ENCODE measurements around the gene MFAP5. TPM values are rescaled to one million over a fixed set of nuclear protein-coding genes. Genes with fewer than 3 reads are reported as not detected.

MFAP5 gene
- polyA plus RNA-seq (not detected in 2 replicates), polyA minus RNA-seq (not detected in 2 replicates)

- H3K9me3 ChIP-seq (ENCODE audit: low read length): no peaks in the 10 kb centered on the region
- H3K9me2 ChIP-seq (ENCODE audit: insufficient read depth, low read length): no peaks in the 10 kb centered on the region
- H3K36me3 ChIP-seq (ENCODE audit: insufficient read depth, low read length): no peaks in the 10 kb centered on the region
- H3K27me3 ChIP-seq (ENCODE audit: insufficient read depth, low read depth, low read length): no peaks in the 10 kb centered on the region
- no peak within 1 kb of the TSS for H3K27ac ChIP-seq (ENCODE audit: low read length)
- no peaks in the 10 kb centered on the region for H4K20me1 ChIP-seq (ENCODE audit: insufficient read depth)
- no peak within 1 kb of the TSS for H2AFZ ChIP-seq (ENCODE audit: low read depth, low read length)
- no peak within 1 kb of the TSS for H3K9ac ChIP-seq (ENCODE audit: low read length)
- H3F3A ChIP-seq (ENCODE audit: insufficient read depth, low read length, poor library complexity, severe bottlenecking): no peaks in the 10 kb centered on the region
- no peak within 1 kb of the TSS for H3K4me2 ChIP-seq (ENCODE audit: low read length)
- H3K79me2 ChIP-seq (replicated peaks; ENCODE audit: insufficient read depth, low read length): no peaks in the 10 kb centered on the region
- no peak for TF ChIP-seq EZH2 (IDR thresholded peaks at IDR 0.05; ENCODE audit: borderline replicate concordance, insufficient read depth, low read length, poor library complexity, severe bottlenecking)
- TF ChIP-seq EP300 (conservative IDR thresholded peaks at IDR 0.05; ENCODE audit: poor library complexity, severe bottlenecking): no peak
- TF ChIP-seq REST (IDR thresholded peaks at IDR 0.05; ENCODE audit: borderline replicate concordance): no peak
- no peak for TF ChIP-seq CTCF (IDR thresholded peaks at IDR 0.05; ENCODE audit: poor library complexity, severe bottlenecking)
- no peak for TF ChIP-seq SMC3 (conservative IDR thresholded peaks at IDR 0.05; ENCODE audit: poor library complexity)
- TF ChIP-seq POLR2AphosphoS5 (IDR thresholded peaks at IDR 0.05): no peak
- no peak for TF ChIP-seq MXI1 (conservative IDR thresholded peaks at IDR 0.05; ENCODE audit: poor library complexity, severe bottlenecking)
- no peak for TF ChIP-seq TAF1 (IDR thresholded peaks at IDR 0.05; ENCODE audit: low read depth)
- H3K4me3 ChIP-seq (ENCODE audit: low read length): no peak within 1 kb of the TSS
Observed at GRCh38 chr12:8662593-8662992, at the start of gene MFAP5. MFAP5 (minus strand) TSS chr12:8662826; CDS start chr12:8662104, 722 bp downstream.

- Histone ChIP-seq H3K4me3 (ENCODE audit: low read length) (no peak overlapping the region), H3K4me2 (ENCODE audit: low read length) (no peak overlapping the region), H3K9me2 (ENCODE audit: insufficient read depth, low read length) (no peaks in the 10 kb centered on the region), H3K27ac (ENCODE audit: low read length) (no peak overlapping the region), H2AFZ (ENCODE audit: low read depth, low read length) (no peak overlapping the region), H3K79me2 (replicated peaks; ENCODE audit: insufficient read depth, low read length) (peaks cover 78% of the 10 kb centered on the region), H4K20me1 (ENCODE audit: insufficient read depth) (peaks cover 17% of the 10 kb centered on the region), H3K27me3 (ENCODE audit: insufficient read depth, low read depth, low read length) (no peaks in the 10 kb centered on the region), H3K9ac (ENCODE audit: low read length) (no peak overlapping the region), H3K36me3 (ENCODE audit: insufficient read depth, low read length) (peaks cover 6% of the 10 kb centered on the region), H3F3A (ENCODE audit: insufficient read depth, low read length, poor library complexity, severe bottlenecking) (no peaks in the 10 kb centered on the region), H3K9me3 (ENCODE audit: low read length) (no peaks in the 10 kb centered on the region)
- TF ChIP-seq TAF1 (IDR thresholded peaks at IDR 0.05; ENCODE audit: low read depth) (no peak), REST (IDR thresholded peaks at IDR 0.05; ENCODE audit: borderline replicate concordance) (no peak), POLR2AphosphoS5 (IDR thresholded peaks at IDR 0.05) (no peak), CTCF (IDR thresholded peaks at IDR 0.05; ENCODE audit: poor library complexity, severe bottlenecking) (no peak), EP300 (conservative IDR thresholded peaks at IDR 0.05; ENCODE audit: poor library complexity, severe bottlenecking) (no peak), RAD21 (conservative IDR thresholded peaks at IDR 0.05) (no peak), EZH2 (IDR thresholded peaks at IDR 0.05; ENCODE audit: borderline replicate concordance, insufficient read depth, low read length, poor library complexity, severe bottlenecking) (no peak)
Observed at GRCh38 chr12:8709124-8709830, 46.7 kb upstream of the MFAP5 start.

Measured in neural cell (in vitro differentiated cells).